Cardiac fibroblast (primary cell): ENCODE measurements around the gene EZR.

Experiments used
- DNase-seq, 2 donors: peaks; one replicate each; pipeline versions ENCODE4 v3.0.0 to v3.0.0-alpha.2; 2010; ENCODE audit warnings: low read depth in 2 of 2
- H3K4me3 ChIP-seq, 2 donors: replicated peaks in 1 of 2; 1 replicate in 1 of 2; 2 replicates in 1 of 2; pipeline ENCODE4 v1.5.1; 2011; ENCODE audit warnings: low read depth in 2 of 2, low read length in 2 of 2, mild to moderate bottlenecking in 2 of 2, moderate library complexity in 1 of 2
- TF ChIP-seq, protein P1 (sequence below): IDR thresholded peaks from one replicate; pipeline ENCODE4 v1.5.1; 2011; ENCODE audit warnings: low read depth, mild to moderate bottlenecking, low read length, inconsistent platforms

The EZR gene

DNA sequence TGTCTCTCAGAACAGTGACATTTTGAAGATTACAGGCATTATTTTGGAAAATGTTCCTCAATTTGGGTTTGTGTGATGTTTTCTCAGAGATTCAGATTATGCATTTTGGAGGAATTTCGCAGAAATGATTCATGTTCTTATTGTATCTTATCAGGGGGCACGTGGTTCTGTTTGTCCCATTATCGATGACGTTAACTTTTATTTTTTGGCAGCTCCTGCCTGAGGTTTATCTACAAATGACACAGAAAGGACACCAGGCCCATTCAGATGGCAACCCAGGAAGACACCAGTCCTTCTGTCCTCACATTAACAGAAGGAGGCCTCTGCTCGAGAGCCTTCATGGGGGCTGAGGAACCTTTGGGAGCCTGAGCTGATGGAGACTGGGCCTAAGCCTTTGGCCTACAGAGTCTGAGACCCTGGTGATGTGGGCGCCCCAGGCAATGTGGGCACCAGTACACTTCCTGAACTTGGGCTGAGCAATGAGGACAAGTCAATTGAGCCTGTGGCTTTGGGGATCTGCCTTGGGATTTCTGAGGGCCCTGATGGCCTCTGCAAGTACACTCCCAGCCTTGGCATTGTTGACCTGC lies 41.2 kb upstream of the EZR start:
- TF ChIP-seq, protein P1, sequence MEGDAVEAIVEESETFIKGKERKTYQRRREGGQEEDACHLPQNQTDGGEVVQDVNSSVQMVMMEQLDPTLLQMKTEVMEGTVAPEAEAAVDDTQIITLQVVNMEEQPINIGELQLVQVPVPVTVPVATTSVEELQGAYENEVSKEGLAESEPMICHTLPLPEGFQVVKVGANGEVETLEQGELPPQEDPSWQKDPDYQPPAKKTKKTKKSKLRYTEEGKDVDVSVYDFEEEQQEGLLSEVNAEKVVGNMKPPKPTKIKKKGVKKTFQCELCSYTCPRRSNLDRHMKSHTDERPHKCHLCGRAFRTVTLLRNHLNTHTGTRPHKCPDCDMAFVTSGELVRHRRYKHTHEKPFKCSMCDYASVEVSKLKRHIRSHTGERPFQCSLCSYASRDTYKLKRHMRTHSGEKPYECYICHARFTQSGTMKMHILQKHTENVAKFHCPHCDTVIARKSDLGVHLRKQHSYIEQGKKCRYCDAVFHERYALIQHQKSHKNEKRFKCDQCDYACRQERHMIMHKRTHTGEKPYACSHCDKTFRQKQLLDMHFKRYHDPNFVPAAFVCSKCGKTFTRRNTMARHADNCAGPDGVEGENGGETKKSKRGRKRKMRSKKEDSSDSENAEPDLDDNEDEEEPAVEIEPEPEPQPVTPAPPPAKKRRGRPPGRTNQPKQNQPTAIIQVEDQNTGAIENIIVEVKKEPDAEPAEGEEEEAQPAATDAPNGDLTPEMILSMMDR, result no peak
- H3K4me3 ChIP-seq, result no peak overlapping the region
- no peak for DNase-seq

DNA sequence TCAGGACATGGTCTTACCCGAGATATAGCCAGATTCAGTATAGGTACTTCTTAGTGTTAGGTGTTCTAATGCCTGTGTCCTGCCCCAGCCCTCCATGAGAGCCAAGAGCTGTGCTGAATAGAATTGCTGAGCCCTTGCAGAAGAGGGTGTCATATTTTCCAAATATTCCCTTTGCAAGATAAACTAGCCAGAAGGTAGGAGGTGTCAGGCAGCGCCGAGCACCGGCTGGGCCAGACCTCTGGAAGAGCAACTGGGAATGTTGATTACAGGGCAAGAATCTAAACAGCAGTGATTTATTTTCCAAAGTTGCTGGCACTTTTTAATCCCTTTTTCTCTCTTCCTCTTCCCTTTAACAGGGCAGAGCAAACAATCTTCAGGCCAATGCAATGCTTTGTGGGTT lies 37.1 kb upstream of the EZR start:
- DNase-seq, result no peak
- TF ChIP-seq, protein P1, result no peak
- H3K4me3 ChIP-seq, result no peak overlapping the region

DNA sequence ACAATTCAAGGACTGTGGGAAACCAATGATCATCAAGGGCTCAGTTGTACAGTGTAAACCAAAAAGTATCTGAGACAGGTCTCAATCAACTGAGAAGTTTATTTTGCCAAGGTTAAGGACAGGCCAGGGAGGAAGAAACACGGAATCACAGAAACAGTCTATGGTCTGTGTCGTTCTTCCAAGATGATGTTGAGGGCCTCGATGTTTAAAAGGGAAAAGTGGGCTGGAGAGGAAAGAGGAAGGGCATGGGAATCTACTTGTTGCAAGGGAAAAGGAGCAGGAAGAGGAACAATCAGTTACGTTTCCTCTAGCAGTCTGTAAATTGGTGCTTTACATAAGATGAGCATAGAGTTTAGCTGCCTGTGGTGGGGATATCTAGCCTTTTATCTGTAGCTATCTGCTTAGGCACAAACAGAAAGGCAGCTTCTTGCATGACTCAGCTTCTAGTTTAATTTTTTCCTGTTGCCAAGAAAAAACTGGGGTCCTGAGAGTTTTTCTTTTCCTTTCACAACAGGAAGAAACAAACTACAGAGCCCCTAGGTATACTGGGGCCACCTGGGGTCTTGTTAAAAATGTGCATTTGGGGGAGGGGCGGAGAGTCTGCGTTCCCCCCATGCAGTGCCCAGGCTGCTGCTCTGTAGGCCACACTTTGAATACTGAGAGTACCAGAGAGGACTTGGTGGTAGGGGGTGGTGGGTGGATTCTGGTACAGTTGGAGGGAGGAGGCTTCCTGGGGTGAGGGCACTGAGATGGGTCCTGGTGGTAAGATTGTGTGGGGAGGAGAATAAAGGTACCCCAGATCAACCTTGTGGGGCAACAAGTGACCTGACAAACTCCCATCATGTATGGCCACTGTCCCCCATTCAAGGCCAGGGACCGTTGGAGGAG lies 35.3 kb upstream of the EZR start:
- TF ChIP-seq, protein P1, result no peak
- peak; percentile 23 to 60 for DNase-seq
- H3K4me3 ChIP-seq, result no peak overlapping the region

DNA sequence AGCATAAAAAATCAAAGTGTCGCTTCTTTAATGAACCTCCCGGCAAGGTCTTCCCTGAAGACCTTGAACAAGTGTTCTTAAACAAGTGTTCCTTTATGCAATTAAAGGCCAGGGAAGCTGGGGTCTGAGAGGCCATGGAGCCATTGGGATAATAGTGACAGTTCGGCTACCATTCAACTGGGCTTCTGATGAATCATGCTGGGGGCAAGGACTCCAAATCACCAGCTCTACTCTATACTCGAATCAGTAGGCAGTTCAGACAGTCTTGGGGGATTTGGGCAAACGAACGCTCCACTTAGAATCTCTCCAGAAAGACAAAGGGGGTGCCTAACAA lies 34.7 kb upstream of the EZR start:
- no peak overlapping the region for H3K4me3 ChIP-seq
- TF ChIP-seq, protein P1, result no peak
- DNase-seq, result no peak

DNA sequence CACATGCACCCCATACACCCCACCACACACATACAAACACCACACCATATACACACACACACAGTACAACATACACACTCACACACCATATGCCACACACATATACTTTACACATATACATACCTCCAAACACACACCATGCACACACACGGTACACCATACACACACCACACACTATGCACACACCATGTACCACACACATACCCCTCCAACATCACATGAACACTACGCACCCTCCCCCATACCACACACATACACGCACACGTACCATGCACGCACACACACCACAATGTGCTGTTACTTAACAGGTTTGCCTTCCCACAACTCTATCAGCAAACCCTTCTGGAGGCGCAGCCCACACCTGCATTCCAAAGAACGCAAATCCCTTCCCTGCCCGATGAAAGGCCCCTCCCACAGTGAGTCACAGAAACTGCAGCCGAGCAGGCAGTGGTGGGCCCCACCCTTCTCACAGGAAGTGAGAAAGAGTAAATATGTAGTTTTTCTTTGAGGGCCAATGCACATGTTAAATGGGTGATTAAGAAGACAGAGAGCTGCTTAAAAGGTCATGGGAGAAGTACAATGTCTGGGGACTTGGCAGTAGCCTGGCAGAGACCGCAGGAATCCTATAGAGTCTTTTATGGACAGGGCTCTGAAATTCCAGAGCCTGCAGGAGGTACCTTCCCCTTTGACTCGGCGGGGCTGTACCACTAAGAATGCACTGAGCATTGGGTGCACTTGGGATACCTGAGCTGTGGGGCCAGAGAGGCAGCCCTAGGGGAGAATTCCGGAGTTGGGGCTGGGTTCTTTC lies 34.1 kb upstream of the EZR start:
- TF ChIP-seq, protein P1, result no peak
- no peak overlapping the region for H3K4me3 ChIP-seq
- peak; percentile 89 to 91 for DNase-seq

DNA sequence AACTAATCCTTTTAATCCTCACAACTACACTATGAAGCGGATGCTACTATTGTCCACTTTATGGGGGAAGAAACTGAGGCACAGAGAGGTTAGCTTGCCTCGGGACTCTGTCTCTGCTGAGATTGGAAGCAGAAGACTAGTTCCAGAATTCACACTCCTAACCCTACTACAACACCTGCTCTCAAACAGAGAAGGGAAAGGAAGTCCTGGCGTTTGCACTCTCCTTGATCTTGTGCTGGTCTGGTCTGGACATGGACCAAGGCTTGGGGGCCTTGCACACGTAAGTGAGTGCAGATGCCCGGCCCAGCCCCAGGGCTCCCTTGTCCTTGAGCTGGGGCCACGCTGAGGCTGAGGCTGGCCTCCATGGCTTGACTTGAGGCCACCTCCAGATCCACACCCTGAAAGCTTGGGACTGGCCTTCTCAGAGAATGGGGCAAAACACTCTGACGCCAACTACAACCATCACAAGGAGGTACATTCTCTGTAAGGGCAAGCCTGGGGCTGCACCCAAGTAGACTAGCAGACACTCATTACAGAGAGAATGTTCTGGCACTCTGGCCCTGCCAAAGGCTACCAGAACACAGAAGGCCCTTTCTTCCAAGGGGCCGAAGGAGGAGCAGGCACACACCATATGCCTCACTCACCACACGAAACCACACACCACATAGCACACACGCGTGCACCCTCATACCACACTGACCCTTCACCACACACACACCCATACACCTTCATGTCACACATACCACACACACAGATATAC lies 33.3 kb upstream of the EZR start:
- no peak for DNase-seq
- TF ChIP-seq, protein P1, result no peak
- no peak overlapping the region for H3K4me3 ChIP-seq
